Measurements from ENCODE around the gene TMEM256. TPM values are rescaled to one million over a fixed set of nuclear protein-coding genes. Genes with fewer than 3 reads are reported as not detected.
A peak's percentile ranks its signal among the peaks of the same experiment; 100 is the strongest.

Gene TMEM256
- total and polyA plus RNA-seq, 9 of the 15 experiments (the other 6 are each of a cell fraction or from before 2014, with no cell fraction given): 43.4 to 177 (median 68.5) TPM

DNA sequence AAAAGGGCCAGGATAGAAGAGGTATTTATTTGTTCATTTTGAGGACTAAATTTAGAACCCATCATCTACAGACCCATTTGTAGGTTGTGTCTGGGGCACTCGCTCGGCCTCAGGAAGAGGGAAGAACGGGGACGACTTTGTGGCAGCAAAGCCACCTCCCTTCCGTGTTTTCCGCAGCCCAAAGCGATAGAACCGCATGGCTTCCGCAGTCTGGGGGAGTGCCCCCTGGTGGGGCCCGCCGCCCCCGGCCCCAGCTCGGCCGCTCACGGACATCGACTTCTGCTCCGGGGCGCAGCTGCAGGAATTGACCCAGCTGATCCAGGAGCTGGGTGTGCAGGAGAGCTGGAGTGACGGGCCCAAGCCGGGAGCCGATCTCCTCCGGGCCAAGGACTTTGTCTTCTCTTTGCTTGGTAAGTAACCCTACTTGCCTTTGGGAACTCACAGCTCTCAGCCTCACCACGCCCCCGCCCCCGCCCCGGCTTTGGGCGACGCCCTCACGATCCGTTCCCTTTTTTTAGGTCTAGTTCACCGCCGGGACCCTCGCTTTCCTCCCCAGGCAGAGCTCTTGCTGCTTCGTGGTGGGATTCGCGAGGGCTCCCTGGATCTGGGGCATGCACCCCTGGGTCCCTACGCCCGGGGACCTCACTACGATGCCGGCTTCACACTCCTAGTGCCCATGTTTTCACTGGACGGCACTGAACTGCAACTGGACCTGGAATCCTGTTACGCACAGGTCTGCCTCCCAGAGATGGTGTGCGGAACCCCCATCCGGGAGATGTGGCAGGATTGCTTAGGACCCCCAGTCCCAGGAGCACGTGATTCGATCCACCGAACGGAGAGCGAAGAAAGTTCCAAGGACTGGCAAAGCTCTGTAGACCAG lies 32.0 kb upstream of the TMEM256 start (continued):
- TF ChIP-seq, protein P1, sequence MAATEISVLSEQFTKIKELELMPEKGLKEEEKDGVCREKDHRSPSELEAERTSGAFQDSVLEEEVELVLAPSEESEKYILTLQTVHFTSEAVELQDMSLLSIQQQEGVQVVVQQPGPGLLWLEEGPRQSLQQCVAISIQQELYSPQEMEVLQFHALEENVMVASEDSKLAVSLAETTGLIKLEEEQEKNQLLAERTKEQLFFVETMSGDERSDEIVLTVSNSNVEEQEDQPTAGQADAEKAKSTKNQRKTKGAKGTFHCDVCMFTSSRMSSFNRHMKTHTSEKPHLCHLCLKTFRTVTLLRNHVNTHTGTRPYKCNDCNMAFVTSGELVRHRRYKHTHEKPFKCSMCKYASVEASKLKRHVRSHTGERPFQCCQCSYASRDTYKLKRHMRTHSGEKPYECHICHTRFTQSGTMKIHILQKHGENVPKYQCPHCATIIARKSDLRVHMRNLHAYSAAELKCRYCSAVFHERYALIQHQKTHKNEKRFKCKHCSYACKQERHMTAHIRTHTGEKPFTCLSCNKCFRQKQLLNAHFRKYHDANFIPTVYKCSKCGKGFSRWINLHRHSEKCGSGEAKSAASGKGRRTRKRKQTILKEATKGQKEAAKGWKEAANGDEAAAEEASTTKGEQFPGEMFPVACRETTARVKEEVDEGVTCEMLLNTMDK (IDR thresholded peaks at IDR 0.05; ENCODE audit: borderline replicate concordance, insufficient read depth, low read depth, low read length, poor library complexity, severe bottlenecking): peak; percentile 71
- TF ChIP-seq MIER1 (IDR thresholded peaks at IDR 0.05; ENCODE audit: low read depth) (no peak), ZNF263 (CRISPR knock-in tag; IDR thresholded peaks at IDR 0.05; ENCODE audit: borderline replicate concordance) (no peak), ZNF12 (CRISPR knock-in tag; IDR thresholded peaks at IDR 0.05) (no peak), ZZZ3 (IDR thresholded peaks at IDR 0.05) (no peak), ZFX (CRISPR knock-in tag; IDR thresholded peaks at IDR 0.05) (no peak), TAF9B (IDR thresholded peaks at IDR 0.05; ENCODE audit: partially characterized antibody) (no peak), ATF1 (CRISPR knock-in tag; IDR thresholded peaks at IDR 0.05) (no peak), ATF1 (tag; IDR thresholded peaks at IDR 0.05) (0 out of 2 replicates have a peak, but pooled peaks have one; percentile 2), ZNF507 (tag; conservative IDR thresholded peaks at IDR 0.05) (no peak), RBFOX2 (IDR thresholded peaks at IDR 0.05; ENCODE audit: low read depth, low read length) (peak; percentile 74), CC2D1A (IDR thresholded peaks at IDR 0.05) (no peak), ZNF311 (CRISPR knock-in tag; IDR thresholded peaks at IDR 0.05) (no peak), SIN3B (IDR thresholded peaks at IDR 0.05; ENCODE audit: low read depth) (no peak)
- TF ChIP-seq, protein P2, sequence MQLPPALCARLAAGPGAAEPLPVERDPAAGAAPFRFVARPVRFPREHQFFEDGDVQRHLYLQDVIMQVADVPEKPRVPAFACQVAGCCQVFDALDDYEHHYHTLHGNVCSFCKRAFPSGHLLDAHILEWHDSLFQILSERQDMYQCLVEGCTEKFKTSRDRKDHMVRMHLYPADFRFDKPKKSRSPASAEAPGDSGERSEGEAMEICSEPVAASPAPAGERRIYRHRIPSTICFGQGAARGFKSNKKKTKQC (CRISPR knock-in tag; IDR thresholded peaks at IDR 0.05): no peak
- TF ChIP-seq, protein P3, sequence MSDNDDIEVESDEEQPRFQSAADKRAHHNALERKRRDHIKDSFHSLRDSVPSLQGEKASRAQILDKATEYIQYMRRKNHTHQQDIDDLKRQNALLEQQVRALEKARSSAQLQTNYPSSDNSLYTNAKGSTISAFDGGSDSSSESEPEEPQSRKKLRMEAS (CRISPR knock-in tag; IDR thresholded peaks at IDR 0.05): peak; percentile 73
- TF ChIP-seq, protein P4, sequence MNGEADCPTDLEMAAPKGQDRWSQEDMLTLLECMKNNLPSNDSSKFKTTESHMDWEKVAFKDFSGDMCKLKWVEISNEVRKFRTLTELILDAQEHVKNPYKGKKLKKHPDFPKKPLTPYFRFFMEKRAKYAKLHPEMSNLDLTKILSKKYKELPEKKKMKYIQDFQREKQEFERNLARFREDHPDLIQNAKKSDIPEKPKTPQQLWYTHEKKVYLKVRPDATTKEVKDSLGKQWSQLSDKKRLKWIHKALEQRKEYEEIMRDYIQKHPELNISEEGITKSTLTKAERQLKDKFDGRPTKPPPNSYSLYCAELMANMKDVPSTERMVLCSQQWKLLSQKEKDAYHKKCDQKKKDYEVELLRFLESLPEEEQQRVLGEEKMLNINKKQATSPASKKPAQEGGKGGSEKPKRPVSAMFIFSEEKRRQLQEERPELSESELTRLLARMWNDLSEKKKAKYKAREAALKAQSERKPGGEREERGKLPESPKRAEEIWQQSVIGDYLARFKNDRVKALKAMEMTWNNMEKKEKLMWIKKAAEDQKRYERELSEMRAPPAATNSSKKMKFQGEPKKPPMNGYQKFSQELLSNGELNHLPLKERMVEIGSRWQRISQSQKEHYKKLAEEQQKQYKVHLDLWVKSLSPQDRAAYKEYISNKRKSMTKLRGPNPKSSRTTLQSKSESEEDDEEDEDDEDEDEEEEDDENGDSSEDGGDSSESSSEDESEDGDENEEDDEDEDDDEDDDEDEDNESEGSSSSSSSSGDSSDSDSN (IDR thresholded peaks at IDR 0.05; ENCODE audit: borderline replicate concordance in 1 of 2, low read depth in 2 of 2, low read length in 2 of 2): 0 out of 4 replicates have a peak, but pooled peaks of 1 of the 2 experiments have one; percentile 68
- TF ChIP-seq, protein P5, sequence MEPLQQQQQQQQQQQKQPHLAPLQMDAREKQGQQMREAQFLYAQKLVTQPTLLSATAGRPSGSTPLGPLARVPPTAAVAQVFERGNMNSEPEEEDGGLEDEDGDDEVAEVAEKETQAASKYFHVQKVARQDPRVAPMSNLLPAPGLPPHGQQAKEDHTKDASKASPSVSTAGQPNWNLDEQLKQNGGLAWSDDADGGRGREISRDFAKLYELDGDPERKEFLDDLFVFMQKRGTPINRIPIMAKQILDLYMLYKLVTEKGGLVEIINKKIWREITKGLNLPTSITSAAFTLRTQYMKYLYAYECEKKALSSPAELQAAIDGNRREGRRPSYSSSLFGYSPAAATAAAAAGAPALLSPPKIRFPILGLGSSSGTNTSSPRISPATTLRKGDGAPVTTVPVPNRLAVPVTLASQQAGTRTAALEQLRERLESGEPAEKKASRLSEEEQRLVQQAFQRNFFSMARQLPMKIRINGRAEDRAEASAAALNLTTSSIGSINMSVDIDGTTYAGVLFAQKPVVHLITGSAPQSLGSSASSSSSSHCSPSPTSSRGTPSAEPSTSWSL (CRISPR knock-in tag; IDR thresholded peaks at IDR 0.05; ENCODE audit: borderline replicate concordance): no peak
